ACC112 (cell line): ENCODE measurements around the gene TP53I11.

Experiments used
- H2AFZ ChIP-seq: fragments of 200-600 bp; sonication (generic); one replicate; pipeline ENCODE4 v1.6.0; 2017; ENCODE audit warnings: antibody characterized with exemption, low read length; ENCODE audit not compliant: unreplicated experiment
- H3K27ac ChIP-seq: fragments of 200-600 bp; sonication (generic); 2 replicates; pipeline ENCODE4 v1.5.1; 2014; ENCODE audit warnings: low read depth, mild to moderate bottlenecking, antibody characterized with exemption, low read length, moderate library complexity
- H3K27me3 ChIP-seq: fragments of 200-600 bp; sonication (generic); 2 replicates; pipeline ENCODE4 v1.6.1; 2014; ENCODE audit warnings: mild to moderate bottlenecking, antibody characterized with exemption, low read length, moderate library complexity, mixed read lengths; ENCODE audit not compliant: insufficient read depth
- H3K36me3 ChIP-seq: fragments of 200-600 bp; sonication (generic); 2 replicates; pipeline ENCODE4 v1.6.1; 2016; ENCODE audit warnings: mild to moderate bottlenecking, antibody characterized with exemption, low read length, moderate library complexity, mixed read lengths; ENCODE audit not compliant: insufficient read depth
- H3K4me1 ChIP-seq: fragments of 200-600 bp; sonication (generic); one replicate; pipeline ENCODE4 v1.6.1; 2016; ENCODE audit warnings: low read length, mixed read lengths; ENCODE audit not compliant: insufficient read depth, unreplicated experiment, control insufficient read depth
- H3K4me3 ChIP-seq: fragments of 200-600 bp; sonication (generic); 2 replicates; pipeline ENCODE4 v1.5.1; 2014; ENCODE audit warnings: mild to moderate bottlenecking, low read depth, low read length
- H3K79me2 ChIP-seq: fragments of 200-600 bp; sonication (generic); one replicate; pipeline ENCODE4 v1.6.0; 2016; ENCODE audit warnings: low read length; ENCODE audit not compliant: control insufficient read depth, unreplicated experiment, insufficient read depth

The TP53I11 gene

DNA sequence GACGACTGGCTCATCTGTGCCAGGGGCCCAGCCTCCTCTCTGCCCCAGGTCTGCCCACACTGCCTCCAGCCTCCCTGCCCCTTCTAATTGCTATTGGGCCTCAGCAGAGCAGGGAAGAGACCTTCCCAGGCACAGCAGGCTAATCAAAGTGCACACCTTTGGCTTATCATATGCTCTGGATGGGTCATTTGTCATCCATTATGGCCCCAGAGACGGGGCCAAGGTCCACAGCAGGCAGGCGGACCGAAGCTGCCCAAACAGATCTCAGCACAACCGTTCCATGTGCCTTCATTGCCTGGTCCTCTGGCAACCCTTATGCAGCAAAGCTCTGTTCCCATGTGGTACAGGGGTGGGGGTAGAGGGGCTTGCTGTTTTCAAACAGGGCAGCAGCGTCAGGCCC lies 66.6 kb downstream of the TP53I11 start:
- Histone ChIP-seq H3K79me2 (no peaks in the 10 kb centered on the region), H3K4me1 (no peaks in the 10 kb centered on the region), H3K4me3 (no peak overlapping the region), H3K36me3 (no peaks in the 10 kb centered on the region), H2AFZ (no peak overlapping the region), H3K27me3 (peaks cover 27% of the 10 kb centered on the region), H3K27ac (no peak overlapping the region)

GRCh38 chr11:44883277-44883676 lies 67.4 kb downstream of the TP53I11 start:
- no peaks in the 10 kb centered on the region for H3K79me2 ChIP-seq
- H3K36me3 ChIP-seq, result no peaks in the 10 kb centered on the region
- no peaks in the 10 kb centered on the region for H3K4me1 ChIP-seq
- H3K4me3 ChIP-seq, result no peak overlapping the region
- H2AFZ ChIP-seq, result no peak overlapping the region
- H3K27ac ChIP-seq, result no peak overlapping the region
- H3K27me3 ChIP-seq, result peaks cover 32% of the 10 kb centered on the region
